NOMO-1 treated with DMSO at 0.1 percent for 48 hours (cell line): Measurements from ENCODE around the gene FLAD1.
"Not testable (repeated sequence)": the region's sequence is repeated elsewhere in the genome, so short reads cannot be mapped to it uniquely, and the experiment has no call there.

Source experiments
- DNase-seq: peaks from one replicate; lab custom pipeline; 2025; ENCODE audit not compliant: unreplicated experiment; lab: John Stamatoyannopoulos, UW

FLAD1 gene

DNA sequence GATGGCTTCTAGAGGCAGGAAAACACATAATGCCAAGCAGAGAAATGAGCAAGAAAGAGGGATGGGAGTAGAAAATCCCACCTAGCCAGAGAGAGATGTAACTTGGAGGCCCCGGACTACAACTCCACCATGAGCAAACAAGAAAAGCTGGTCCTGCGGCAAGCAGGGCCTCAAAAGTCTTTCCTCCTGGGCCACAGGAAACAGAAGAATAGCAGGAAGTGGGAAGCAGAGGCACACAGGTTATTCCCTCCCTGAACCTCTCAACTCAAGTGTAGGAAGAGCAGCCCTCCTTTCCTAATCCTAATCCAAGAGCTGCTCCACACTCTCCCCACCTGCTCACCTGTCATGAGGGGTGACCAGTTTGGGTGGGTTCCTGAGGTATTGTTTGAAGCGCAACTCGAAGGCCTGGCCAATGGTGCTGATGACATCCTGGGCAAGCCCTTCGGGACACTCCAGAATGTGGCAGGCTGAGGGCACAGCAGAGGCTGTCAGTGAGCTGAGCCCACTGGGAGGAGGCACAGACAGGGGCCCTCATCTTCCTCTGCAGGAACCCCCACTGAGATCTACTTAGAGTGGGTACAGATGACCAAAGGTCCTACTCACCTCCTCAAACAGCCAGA is 15.7 kb upstream of the FLAD1 start:
- no peak for DNase-seq

DNA sequence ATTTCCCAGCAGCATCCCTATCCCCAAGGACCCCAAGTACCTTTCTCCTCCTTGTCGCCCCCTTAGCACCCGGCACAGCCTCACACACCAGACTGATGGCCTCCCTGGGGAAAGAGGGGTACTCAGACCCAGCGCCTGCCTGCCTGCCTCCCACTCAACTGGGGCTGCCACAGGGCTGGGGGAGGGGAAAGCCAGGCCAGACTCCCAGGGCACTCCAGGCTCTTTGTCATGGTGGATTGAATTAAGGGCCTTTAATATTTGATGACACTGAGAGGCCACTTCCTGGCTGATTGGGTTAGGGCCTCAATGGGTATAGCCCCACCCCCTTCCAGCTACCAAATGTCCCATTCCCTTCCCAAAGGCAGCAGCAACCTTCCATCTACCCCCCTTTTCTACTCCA is 14.4 kb upstream of the FLAD1 start:
- no peak for DNase-seq

DNA sequence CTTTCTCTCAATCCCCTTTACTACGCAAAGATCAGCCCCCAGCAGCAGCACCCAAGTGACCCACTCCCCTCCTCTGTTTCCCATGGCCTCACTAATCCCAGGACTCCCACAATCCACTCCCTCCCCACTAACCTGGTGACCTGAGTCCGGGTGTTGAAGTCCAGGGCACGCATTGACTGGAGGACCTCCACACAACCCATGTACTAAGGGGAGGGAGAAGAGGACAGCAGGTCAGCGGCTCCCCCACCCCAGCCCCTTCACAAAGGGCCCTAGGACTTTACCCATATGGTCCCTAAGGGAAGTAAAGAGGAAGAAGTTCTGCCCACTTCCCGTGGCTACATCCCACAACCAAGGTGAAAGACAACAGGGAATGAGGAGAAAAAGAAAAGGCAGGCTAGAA is 13.9 kb upstream of the FLAD1 start:
- no peak for DNase-seq

DNA sequence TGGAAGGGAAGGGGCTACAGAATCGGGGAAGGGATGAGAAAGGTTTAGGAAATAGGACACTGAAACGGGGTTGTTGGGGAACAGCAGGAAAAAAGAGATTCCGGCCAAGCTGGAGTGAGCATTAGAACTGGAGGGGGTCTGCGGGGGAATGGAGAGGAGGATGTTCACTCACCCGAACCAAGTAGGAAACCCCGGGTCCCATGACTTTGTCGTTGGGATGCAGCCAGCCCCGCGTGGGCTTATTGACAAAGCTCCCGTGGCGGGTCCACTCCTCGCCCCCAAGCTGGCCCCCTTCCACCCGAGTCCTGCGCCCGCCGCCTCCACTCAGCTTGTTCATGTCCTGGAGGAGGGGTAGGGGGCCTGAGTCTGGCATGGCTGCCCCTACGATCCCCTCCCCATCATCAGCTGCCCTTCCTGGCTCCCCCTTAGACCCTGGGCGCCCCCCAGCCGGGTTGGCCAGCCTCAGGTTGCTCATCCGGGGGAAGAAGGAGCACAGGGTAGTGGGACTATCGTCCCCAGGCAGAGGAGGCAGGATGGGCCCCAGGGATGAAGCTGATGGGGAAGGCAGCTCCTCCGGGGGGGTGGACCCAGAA is 13.2 kb upstream of the FLAD1 start:
- no peak for DNase-seq

DNA sequence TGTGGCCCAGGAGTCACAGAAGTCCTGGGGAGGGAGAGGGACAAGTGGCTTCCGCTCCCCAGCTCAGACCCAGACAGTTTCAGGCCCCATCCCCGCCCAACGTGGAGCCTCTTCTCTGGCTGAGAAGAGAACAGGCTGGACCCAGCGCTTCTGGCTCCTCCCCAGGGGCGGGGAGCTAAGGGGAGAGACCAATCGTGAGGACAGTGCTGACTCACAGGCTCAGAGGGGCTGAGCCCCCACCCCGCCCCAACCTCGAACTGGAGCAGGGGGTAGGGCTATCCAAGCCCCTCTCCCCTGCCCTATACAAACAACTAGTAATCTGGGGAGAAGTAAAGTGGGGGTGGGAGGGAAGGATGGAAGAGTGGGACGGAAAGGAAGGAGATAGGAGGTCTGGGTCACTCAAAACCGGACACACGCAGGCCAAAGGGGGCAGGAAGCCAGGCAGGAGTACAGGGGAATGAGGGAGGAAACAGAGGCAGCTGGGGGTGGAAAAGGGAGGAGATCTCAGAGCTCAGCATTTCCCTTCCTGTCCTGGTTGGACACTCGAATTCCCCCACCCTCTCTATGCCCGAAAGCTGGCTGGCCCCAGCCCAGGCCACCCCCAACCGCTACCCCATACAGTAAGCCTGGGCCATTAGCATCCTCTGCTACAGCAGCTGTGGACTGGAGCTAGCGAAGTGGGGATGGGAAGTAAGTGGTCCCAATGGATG is 12.4 kb upstream of the FLAD1 start, which contains the start of gene SHC1:
TSS of gene SHC1 (minus strand) at position 117 of the 710 bp plus-strand sequence. CDS start 221 bp downstream, outside the sequence.
- no peak for DNase-seq

DNA sequence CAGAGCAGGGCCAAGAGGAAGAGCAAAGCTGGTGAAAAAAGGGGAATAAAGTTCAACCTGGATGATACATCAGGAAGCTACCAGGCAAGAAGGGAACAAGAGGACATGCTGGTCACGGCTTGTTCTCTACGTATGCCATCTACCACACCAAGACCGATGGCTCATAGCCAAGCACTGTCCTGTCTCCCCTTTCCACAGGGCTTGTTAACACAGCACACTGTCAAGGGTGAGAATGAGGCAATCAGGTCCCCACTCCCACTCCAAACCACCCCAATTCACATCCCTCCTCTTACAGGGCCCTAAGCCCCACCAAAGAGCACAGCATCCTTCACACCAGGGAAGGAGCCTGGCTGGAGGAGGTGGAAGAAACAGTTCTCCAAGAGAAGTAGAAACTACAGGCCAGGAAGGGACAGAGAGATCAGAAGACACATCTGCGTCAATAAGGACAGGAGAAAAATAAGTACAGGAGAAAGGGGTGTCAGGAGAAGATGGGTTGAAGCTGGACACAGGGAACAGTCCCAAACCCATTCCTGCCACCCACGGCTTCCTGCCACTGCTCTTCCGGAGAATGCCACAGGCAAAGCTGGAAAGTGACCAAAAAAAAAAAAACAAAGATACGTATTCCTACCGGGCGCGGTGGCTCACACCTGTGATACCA is 11.7 kb upstream of the FLAD1 start:
- no peak for DNase-seq

DNA sequence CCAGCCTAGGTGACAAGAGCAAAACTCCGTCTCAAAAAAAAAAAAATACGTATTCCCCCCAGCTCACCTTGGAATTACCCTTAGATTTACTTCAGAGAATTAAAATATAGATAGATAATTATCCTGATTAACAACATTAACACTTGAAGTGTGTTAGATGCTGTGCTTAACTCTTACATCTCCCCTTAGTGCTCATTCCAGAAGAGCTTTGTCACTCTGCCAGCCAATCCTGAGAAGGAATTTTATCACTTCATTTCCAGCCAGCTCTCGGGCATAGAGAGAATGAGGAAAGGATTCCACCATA is 11.0 kb upstream of the FLAD1 start:
- DNase-seq, result no peak

DNA sequence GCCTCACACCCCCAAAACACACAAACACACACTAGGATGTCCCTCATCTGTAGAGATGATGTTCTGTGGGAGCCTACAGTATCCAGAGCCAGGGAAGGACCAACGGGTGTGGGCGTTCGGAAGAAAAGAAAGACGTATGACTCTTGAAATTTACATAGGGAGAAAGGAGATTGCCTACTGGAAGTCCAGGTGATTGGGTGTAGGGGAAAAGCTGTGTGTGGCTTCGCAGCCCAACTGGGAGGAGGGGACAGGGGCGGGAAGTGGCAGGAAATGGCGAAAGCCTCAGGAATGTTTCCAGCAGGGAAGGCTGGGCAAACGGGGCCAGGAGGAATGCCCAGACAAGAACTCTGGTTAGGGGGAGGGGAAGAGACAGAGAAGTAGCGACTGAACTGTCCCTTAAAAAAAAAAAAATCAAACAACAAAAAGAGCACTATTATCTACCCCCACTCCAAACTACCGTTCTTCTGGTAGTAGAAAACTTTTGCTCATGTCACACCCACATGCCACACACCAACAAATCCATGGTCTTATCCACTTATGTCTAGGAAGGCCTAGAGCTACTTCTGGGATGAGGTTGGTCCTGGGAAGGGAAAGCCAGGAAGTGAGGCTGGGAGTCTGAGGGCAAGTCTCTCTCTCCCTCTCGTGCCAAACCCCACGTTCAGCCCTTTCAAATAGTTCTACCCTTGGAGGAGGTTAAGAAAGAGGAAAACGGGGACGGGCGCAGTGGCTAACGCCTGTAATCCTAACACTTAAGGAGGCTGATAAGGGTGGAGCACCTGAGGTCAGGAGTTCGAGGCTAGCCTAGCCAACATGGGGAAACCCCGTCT is 10.4 kb upstream of the FLAD1 start:
- DNase-seq, result no peak

DNA sequence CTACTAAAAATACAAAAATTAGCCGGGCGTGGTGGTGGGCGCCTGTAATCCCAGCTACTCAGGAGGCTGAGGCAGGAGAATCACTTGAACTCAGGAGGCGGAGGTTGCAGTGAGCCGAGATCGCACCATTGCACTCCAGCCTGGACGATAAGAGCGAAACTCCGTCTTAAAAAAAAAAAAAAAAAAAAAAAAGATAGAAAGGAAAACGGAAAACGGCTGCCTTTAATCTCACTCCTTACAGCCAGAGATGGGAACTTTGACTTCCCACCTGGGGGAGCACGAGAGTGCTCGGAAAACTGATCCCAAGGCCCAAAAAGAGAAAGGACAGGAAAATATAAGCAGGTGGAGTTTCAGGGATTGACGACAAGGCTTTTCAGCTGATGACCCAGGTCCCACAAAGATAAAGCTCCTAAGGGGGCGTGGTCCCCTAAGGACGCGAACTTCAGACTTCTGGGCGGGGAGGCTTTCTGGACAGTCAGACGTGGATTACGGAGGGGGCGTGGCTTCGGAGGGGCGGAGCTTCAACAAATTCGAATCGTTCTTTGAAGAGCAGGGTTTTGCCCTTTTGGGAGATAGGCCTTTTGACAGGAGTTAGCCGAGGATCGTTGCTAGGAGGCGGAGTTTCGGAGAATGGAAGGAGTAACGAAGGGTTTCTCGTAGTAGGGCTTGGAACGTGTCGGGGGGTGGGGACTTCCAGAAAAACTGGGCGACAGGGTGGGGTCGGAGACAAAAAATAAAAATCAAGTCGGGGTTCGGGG is 9.6 kb upstream of the FLAD1 start:
- DNase-seq, result peak; percentile 95

DNA sequence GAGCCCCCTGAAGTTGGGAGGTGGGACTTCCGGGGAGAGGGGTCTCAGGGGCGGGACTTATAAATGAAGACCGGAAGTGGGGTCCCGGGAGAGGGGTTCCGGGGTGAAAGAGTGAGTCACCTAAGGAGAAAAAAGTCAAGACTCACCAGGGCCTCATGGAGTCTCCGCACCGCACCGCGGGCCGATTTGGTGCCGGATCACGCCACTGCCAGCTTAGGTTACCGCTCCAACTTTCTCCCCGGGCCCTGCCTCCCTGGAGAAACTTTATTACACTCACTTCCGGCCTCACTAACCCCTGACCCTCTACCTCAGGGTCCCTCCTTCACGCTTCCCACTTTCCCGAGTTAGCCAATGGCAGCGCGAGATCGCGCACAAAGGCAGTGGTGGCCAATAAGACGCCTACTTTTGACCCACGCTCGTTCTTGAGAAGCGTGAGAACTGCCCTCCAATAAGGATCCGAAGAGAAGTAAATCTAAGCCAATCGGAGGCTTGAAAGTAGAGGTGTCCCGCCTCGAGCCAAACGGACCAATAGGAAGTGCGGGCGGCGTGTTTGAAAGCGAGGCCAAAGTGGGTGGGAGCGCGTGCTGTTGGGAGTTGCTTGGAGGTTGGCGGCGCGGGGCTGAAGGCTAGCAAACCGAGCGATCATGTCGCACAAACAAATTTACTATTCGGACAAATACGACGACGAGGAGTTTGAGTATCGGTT is 8.9 kb upstream of the FLAD1 start, which contains the start of gene CKS1B:
TSS of gene CKS1B (plus strand) at position 580 of the 706 bp plus-strand sequence. CDS start at position 645, 65 bp downstream.
- DNase-seq, result peak; percentile 100

DNA sequence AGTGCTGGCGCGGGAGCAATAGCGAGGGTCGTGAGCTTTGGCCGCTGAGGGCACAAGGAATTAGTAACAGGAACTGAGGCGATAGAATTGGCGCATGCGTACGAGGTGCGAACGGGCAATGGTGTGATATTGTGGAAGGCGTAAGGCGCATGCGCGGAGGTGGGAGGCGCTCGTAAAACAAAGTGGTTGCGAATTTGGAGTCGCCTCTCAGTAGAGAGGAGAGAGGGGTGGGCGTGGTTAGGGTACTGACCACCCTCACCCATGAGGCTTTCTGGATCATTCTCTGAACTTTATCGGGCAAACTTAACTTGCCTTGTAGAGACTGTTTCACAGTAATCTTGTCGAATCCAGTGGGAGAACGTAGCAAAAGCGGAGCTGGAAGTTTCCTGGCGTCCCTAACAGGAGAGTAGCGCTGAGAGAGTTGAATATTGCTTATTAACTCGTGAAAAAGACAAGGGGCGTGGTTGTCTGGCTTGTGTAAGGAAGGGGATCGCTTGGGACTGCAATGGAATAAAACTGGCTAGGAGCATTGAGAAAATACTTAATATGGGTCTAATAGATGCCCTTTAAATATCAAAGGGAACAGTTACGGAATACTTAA is 8.2 kb upstream of the FLAD1 start:
- peak; percentile 97 for DNase-seq

DNA sequence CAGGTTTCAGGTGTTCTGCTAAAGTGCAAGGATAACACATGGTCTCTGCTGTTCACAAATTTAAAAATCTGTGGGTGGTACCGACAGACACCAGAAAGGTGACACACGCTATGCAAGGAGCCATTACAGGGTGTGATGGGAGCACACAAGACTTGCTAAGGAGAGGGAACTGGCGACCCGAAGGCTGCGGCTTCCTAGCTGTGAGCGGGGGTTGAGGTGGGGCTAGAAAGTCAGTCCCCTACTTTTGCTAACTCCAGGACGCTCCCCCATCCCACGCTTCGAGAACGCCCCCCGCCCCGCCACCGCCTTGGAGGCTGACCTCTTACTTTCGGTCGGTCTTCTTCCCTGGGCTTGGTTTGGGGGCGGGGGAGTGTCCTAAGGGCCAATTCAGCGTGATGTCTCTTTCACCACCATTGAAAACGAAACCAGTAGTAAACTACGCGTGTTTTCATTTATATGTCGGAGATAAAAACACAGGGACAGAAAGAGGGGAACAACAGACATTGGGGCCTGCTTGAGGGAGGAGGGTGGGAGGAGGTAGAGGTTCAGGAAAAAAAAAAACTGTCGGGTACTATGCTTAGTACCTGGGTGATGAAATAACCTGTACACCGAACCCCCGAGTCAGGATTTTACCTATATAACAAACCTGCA is 7.6 kb upstream of the FLAD1 start:
- DNase-seq, result peak; percentile 41

DNA sequence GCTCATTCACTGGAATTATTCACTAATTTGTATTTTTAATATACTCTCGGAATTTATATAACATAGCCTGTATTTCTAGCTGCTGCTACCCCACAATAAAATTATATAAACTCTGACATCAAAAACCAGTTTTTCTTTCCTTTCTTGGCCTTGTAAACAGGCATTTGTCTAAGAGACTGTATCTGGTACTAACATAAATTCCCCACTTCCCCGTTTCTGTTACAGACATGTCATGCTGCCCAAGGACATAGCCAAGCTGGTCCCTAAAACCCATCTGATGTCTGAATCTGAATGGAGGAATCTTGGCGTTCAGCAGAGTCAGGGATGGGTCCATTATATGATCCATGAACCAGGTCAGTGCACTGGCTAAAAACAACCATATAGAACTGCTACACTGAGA is 5.4 kb upstream of the FLAD1 start:
- DNase-seq, result not testable (repeated sequence)

DNA sequence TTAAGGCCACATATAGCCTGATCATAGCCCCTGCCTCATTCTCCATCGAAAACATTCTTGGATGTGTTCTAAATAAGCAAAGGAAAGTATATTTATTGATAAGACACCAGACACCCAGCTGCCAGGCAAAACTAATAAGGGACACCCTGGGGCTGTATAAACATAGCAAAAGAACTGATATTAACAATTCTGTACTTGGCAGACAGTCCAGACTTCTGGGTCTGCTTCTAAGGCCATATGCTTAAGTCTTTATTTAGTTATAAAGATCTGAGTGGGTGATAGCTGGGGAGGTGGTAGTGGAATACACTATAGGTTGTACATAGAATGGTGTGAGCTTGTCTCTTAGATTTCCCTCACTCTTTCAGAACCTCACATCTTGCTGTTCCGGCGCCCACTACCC is 4.8 kb upstream of the FLAD1 start:
- no peak for DNase-seq

DNA sequence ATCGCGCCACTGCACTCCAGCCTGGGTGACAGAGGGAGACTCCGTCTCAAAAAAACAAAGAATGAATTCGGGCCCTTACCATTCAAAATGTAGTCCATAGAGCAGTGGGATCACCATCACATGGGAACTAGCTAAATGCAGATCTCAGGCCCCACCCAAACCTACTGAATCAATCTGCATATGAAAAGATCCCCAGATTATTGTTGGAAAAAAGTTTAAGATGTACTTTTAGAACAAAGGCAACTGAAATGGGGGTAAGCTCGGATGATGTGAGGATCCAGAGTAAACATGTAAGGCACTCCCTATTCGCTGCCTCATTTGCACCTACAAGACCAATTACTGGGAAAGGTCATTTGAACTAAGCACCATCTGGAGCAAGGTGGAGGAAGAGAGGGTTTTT is 803 bp upstream of the FLAD1 start:
- DNase-seq, result no peak

DNA sequence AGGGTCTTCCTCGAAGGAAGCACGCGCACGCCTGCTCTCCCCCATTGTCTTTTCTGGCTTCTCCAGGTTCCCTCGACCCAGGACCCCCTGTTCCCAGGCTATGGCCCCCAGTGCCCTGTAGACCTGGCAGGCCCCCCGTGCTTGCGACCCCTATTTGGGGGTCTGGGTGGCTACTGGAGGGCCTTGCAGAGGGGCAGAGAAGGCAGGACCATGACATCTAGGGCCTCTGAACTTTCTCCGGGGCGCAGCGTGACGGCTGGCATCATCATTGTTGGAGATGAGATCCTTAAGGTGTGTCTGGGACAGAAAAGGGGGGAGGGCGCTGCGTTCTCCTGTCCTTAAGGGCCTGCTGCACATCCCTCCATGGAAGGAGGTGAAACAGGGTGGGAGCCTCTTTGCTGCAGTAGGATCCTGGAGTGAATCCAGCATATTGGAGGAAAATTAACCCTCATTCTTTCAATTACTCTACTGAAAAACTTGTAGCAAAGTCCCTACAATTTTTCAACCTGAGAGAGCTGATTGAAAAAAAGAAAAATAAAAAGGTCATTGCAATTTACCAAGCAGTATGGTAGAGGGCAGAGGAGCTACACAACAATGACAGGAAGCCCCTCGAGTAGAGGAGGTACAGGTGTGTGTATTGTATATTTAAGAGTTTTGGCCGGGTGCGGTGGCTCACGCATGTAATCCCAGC is 777 bp downstream of the FLAD1 start:
- DNase-seq, result no peak

DNA sequence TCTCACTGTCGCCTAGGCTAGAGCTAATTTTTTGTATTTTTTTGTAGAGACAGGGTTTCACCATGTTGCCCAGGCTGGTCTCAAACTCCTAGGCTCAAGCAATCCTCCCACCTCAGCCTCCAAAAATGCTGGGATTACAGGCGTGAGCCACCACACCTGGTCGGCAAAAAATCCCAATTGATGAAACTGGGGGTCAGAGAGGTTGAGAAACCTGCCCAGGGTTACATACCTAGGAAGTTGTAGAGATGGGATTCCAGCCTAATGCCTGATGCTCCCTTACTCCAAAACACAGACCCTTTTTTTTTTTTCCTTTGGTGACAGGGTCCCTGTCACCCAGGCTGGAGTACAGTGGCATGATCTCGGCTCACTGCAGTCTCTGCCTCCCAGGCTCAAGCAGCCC is 3.6 kb downstream of the FLAD1 start:
- not testable (repeated sequence) for DNase-seq

DNA sequence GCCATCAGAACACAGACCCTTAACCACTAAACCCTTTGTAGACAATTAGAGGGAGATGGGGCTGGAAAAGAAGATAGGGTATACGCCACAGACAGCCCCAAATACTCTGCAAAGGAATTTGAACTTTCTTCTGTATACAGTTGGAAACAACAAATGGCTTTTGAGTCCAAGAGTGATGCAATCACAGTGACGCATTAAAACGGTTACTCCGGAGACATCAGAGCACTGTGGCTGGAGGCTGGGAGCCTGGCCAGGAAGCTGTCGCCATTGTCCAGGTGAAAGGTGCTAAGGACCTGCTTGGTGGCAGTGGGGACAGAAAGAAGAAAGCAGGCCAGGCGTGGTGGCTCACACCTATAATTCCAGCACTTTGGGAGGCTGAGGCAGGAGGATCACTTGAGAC is 4.2 kb downstream of the FLAD1 start:
- no peak for DNase-seq
